ENCODE measurements around the gene ZNF536.

Gene ZNF536

DNA sequence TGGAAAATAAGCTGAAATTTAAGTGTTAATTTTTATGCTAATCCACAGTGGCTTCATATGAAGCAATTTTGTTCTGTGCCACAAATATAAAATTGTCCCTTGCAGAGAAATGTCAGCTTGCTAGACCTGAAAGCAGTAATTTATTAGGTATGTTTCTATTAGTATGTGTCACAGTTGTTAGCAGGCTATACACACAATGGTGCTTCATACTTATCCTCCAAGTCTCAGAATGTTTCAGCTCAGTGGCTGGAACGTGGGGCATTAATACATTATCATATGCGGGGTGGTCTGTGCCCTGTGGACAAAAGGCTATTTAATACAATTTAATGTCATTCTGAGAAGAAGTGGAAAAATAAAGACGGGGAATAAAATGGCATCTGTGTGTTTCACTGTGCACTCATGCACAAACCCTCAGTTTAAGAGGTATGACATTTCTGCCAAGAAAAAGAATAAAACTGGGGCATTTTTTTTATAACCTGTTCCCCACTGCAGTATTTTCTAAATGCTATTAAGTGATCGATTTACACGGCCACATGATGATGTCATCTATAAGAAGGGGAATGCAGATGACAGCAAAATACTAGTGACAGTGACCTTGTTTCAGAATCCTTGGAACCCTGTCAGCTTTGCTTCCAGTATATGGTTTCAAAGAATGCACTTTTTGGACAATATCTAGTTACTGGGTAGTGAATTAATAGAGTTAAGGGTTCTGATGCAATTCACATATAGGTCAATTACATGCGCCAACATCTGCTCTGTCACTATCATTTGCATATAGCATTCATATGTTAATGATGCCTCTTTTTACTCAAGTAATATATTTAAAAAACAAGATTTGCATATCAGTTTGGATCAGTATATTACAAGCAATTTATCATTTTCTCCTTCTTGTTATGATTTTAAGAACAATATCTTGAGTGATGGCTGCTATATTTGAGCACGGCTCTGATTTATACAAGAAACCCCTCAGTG, 21.2 kb upstream of the ZNF536 start:
- TF ChIP-seq ZNF274 (IDR thresholded peaks at IDR 0.05; ENCODE audit: low read depth, low read length), result no peak
- H3K4me3 ChIP-seq (ENCODE audit: low read length), result no peak overlapping the region

DNA sequence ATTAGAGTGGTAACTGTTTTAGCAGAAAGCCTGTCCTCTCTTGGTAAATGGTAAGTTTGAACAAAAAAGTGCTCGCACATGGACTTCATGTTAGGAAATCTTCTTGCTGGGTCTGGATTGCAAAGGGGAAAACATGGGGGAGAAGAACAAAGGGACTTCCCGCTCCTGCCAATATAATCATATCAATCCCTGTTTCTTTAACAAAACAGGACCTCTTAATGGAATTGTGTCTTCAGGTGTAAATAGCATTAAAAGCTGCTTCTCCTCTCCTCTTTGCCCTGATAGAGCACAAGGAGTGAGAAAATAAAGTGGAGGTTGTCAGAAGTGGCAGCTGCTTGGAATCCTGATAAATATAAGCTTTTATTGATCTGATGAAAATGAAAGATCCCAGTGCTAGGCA, 20.4 kb upstream of the ZNF536 start:
- H3K4me3 ChIP-seq (ENCODE audit: low read length), result no peak overlapping the region
- no peak for TF ChIP-seq ZNF274 (IDR thresholded peaks at IDR 0.05; ENCODE audit: low read depth, low read length)

DNA sequence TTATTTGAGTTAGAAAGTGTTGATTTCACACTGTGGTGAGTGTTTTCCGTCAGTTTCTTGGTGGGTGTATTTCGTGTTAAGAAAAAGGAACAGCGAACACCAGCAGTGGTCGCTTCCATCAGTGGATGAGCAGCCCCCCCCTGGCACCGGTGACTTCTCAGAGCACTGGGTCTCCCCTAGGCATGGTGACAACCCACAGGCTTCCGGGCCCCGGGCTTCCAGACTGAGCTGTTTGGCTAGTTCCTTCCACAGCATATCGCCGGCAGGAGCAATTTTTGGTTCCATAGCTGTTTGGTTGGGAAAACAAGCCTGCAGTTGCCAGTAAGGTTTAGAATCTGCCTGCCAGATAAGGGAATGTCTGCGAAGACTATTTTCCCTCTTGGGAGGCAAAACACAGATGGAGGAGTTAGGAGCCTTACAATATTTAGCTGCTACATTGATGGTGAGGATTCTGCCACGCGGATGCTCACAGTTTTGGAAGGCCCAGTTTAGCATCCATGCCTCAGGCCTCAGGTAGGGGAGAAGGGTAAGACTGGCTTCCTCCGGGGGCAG, 18.7 kb upstream of the ZNF536 start:
- no peak for TF ChIP-seq ZNF274 (IDR thresholded peaks at IDR 0.05; ENCODE audit: low read depth, low read length)
- H3K4me3 ChIP-seq (ENCODE audit: low read length), result no peak overlapping the region

DNA sequence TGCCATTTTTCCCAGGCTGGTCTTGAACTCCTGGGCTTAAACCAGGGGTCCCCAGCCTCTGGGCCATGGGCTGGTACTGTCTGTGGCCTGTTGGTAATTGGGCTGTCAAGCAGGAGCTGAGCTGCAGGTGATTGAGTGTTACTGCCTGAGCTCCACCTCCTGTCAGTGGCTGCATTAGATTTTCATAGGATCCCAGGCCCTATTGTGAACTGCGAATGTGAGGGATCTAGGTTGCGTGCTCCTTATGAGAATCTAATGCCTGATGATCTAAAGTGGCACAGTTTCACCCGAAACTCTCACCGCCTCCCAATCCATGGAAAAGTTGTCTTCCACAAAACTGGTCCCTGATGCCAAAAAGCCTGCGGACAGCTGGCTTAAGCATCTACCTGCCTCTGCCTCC, 16.6 kb upstream of the ZNF536 start:
- TF ChIP-seq ZNF274 (IDR thresholded peaks at IDR 0.05; ENCODE audit: low read depth, low read length), result no peak
- H3K4me3 ChIP-seq (ENCODE audit: low read length), result no peak overlapping the region

DNA sequence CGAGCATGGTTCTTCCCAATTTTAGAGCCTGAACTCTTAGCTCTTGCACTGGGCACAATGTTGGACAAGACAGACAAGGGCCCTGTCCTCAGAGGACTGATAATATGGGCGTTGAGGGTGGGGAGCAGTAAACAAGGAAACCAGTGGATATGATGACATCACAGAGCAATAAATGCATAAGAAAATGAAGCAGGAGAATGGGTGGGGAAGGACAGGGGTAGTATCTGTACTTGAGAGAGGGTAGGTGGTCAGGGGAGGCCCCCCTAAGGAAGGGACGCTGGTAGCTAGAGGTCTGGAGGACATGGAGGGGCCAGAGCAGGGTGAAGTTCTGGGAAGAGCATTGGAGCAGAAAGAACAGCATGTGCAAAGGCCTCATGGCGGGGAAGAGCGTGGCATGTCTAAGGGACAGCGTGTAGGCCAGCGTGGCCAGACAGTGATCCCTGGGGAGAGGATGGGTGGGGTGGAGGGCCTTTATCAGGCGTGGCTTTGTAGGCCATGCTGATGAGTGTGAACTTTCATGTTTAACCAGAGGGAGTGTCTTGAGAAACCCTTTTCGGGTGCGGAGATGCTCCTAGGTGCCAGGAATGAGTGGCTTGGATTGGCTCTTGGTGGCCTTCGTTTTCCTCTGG, 15.1 kb upstream of the ZNF536 start:
- H3K4me3 ChIP-seq (ENCODE audit: low read length), result no peak overlapping the region
- TF ChIP-seq ZNF274 (IDR thresholded peaks at IDR 0.05; ENCODE audit: low read depth, low read length), result no peak

DNA sequence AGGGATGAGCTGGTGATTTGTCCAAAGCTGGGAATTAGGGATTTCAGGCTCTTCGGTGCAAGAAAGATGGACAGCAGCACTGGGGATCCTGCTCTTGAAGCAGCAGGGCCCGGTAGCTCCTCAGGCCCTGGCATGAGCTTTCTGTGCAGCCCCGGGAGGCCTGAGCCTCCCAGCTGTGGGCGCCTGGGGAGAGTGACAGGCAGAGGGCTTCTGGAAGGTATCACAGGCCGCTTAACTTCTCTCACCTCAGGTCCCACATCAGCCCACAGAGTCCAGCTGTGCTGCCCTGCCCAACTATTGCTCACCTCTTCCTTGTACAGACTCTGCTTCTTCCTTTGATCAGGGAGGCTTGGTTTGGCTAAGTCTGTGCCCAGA, 14.6 kb upstream of the ZNF536 start:
- H3K4me3 ChIP-seq (ENCODE audit: low read length), result no peak overlapping the region
- no peak for TF ChIP-seq ZNF274 (IDR thresholded peaks at IDR 0.05; ENCODE audit: low read depth, low read length)

DNA sequence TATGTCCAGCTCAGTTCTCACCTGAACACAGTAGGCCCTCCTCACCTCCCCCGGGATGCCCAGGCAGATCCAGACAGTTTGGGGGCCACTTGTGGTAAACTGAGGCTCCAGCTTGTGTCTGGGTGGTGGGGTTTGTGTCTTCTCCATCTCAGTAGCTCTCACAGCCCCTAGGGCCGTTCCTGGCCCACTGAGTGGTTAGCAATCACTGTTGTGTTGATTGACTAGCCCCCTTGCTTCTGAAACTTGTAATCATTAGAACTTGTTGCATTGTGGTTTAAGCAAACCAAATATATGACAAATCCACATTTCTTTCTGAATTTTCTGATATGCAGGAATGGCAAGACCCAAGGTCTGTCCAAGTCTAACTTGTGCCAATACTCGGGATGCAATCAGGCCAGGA, 13.9 kb upstream of the ZNF536 start:
- no peak overlapping the region for H3K4me3 ChIP-seq (ENCODE audit: low read length)
- no peak for TF ChIP-seq ZNF274 (IDR thresholded peaks at IDR 0.05; ENCODE audit: low read depth, low read length)

DNA sequence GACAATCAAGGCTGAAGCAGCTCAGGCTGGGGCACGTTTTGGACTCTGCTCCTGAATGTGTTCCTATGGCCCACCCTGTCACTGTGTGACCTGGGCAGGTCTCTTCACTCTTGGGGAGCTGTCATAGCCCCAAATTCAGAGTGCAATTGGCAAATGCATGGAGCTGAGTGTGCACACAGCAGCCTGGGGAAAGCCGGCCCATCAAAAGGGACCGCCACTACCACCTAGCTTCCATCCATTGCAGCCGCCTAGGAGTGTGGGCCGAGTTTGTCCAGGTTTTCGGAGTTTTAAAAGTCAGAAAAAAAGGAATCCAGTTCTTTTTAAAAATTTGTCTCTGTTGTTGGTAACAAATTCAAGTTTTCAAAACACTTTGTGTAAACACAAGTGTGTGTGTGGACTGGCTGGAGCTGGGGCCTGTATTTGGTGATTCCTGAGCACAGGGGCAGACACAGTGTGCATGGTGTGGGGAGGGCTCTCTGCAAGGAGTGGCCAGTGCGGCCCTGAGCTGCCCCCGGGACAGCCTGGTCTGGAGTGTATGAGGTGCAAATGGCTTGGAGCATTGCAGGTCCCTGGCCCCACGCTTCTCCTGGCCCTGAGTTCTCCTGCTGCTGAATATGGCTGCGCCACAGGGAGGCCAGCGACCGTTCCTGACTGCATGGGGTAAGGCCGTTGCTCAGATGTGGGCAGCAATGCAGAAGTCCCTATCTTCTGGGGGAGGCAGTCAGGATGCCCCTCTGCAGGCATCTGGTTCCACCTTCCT, 13.2 kb upstream of the ZNF536 start:
- TF ChIP-seq ZNF274 (IDR thresholded peaks at IDR 0.05; ENCODE audit: low read depth, low read length), result no peak
- H3K4me3 ChIP-seq (ENCODE audit: low read length), result no peak overlapping the region

DNA sequence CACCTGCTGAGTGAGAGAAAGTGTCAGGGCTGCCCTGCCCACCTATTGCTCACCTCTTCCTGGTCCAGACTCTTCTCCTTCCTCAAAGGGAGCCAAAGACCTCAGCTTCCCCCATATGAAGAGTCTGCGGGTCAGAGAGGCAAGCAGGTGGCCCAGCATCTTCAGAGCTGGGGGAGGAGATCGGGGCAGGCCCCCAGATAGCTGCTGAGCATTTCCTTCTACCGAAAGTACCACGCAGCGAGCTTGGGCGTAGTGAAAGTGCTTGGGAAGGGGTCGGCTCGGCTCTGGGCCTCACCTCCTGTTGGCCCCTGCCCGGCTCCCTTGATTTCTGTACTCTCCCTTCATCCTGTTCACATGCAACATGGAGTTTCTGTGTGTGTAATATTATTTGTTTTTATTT, 12.2 kb upstream of the ZNF536 start:
- no peak overlapping the region for H3K4me3 ChIP-seq (ENCODE audit: low read length)
- TF ChIP-seq ZNF274 (IDR thresholded peaks at IDR 0.05; ENCODE audit: low read depth, low read length), result no peak

DNA sequence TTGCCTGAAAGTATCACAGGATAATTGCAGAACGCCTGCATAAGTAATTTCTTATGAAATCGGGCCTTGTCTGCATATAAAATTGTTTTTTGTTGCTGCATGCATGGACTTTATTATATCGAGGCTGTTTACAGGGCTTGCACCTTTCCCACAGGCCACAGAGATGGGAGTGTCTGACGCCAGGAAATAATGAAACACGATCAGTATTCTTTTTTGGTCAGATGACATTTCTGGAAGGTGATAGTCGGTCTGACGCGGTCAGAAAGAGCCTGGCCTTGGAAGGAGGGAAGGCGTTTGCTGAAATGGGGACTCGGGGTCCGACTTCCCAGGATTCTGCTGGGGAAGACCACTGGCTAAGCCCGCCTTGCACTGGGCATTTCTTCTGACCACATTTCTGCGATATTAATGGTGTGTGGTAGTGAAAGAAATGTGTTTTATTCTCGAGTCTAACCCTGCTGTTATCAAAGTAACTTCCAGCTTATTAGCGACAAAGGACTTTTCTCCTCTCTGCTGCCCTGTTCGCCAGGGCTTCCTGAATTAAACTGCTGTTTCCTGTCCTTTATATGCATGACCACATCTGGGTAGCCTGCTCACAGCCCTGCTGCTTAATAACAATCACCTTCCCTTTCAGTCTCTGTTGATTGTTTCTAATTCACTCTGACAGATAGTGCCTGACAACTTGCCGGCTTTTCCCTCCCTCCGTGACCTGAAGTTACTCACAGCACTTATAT, 11.6 kb upstream of the ZNF536 start:
- TF ChIP-seq ZNF274 (IDR thresholded peaks at IDR 0.05; ENCODE audit: low read depth, low read length), result no peak

DNA sequence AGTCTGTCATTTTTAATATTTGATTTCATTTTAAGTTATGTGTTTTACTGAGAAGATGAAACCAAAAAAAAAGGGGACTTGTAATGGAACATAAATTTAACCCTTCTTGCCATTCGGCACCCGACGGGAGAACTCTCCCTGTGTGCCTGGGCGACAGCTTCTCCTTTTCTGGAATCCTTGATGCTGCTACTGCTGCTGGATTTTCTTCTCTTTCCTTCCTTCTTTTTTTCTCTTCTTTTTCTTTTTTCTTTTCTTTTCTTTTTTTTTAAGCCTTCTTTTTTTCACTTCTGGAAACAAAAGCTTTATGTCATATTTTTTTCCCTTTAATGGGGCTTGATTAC, 11.1 kb upstream of the ZNF536 start:
- H3K4me3 ChIP-seq (ENCODE audit: low read length), result no peak overlapping the region
- TF ChIP-seq ZNF274 (IDR thresholded peaks at IDR 0.05; ENCODE audit: low read depth, low read length), result no peak

More for the DNA sequence above, 11.6 kb upstream of the ZNF536 start:
- H3K4me3 ChIP-seq (ENCODE audit: low read length), result no peak overlapping the region

DNA sequence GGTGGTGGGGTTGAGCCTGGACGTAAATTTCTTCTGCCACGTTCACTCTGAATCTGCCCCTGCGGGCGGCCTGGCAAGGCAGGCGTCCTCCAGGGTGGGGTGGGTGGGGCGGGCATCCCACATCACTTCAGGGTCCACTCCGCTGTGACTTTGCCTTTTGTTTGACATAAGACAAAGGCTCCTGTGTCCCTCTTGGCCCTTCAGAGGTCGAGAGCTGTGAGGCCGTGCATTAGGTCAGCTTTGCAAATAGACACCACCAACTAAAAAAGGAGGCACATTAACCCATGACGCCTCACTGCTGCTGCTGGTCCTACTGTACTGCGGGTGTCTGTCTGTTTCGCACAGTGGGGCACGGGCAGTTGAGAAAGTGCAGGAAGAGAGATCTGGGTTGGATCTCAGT, 10.5 kb upstream of the ZNF536 start:
- no peak overlapping the region for H3K4me3 ChIP-seq (ENCODE audit: low read length)
- TF ChIP-seq ZNF274 (IDR thresholded peaks at IDR 0.05; ENCODE audit: low read depth, low read length), result no peak

DNA sequence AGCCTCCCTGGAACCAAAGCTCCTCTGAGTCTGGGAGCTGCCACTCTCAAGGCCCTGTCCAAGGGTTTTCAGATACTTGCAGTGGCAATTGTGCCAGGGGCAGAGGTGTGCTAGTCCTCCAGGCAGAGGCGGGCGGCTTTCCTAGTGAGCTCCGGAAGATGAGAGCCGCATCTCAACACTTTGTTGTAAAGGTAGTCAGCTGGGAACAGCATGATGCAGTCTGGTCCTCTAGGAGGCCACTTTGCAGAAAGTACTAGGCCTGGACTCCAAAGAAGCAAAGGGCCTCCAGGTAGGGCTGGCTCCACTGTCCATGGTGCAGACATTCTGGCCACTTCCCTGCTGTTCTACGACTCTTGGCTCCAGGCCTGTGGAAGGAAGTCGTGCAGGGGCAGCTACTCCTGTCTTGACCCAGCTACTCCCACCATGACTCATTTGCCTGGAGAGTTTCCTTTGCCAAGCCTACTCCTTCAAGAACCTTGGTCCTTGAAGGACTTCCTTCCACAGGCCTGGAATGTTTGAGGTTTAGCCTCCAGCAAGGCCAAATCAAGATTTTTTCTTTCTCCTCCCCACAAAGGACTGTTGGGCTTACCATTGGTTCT, 9.9 kb upstream of the ZNF536 start:
- no peak overlapping the region for H3K4me3 ChIP-seq (ENCODE audit: low read length)
- TF ChIP-seq ZNF274 (IDR thresholded peaks at IDR 0.05; ENCODE audit: low read depth, low read length), result no peak

Data from GM08714 (cell line).